ENCODE data around the gene TLR8. TPM values are rescaled to one million over a fixed set of nuclear protein-coding genes. Genes with fewer than 3 reads are reported as not detected.

TLR8 gene
- total and polyA plus RNA-seq, 2 donors from 2014 or later, result 3.1 TPM; not detected in 1

GRCh38 chrX:12892716-12893115 lies 13.7 kb upstream of the TLR8 start:
- Histone ChIP-seq H3K4me1 (ENCODE audit: control insufficient read depth in 2 of 3, insufficient read depth in 2 of 3, low read depth in 1 of 3, low read length in 3 of 3) (no peaks in the 10 kb centered on the region), H3K36me3 (ENCODE audit: control insufficient read depth in 2 of 3, insufficient read depth in 3 of 3, low read length in 3 of 3) (no peaks in the 10 kb centered on the region), H3K27ac (ENCODE audit: low read depth in 2 of 2, low read length in 2 of 2) (no peak overlapping the region), H3K9ac (ENCODE audit: low read length in 3 of 3) (no peak overlapping the region), H3K4me3 (ENCODE audit: low read length in 3 of 3) (no peak overlapping the region), H3K9me3 (ENCODE audit: control insufficient read depth in 2 of 3, insufficient read depth in 1 of 3, low read length in 3 of 3) (no peaks in the 10 kb centered on the region), H3K27me3 (ENCODE audit: control insufficient read depth, insufficient read depth, low read length) (no peaks in the 10 kb centered on the region)
- no peak for TF ChIP-seq CTCF (IDR thresholded peaks at IDR 0.05; ENCODE audit: borderline replicate concordance, extremely low read depth, insufficient read depth)
- DNase-seq (no peak), FAIRE-seq (no peak)
- intact Hi-C loops (cut with DNase I), result loop anchor here (10.0 kb wide), 1 partner anchor 78 kb away; no protein-coding TSS in a partner anchor

GRCh38 chrX:12894074-12895030 lies 12.1 kb upstream of the TLR8 start:
- H3K9ac ChIP-seq (ENCODE audit: low read length in 3 of 3), result no peak overlapping the region
- H3K36me3 ChIP-seq (ENCODE audit: control insufficient read depth in 2 of 3, insufficient read depth in 3 of 3, low read length in 3 of 3), result no peaks in the 10 kb centered on the region
- no peak for FAIRE-seq
- TF ChIP-seq CTCF (IDR thresholded peaks at IDR 0.05; ENCODE audit: borderline replicate concordance, extremely low read depth, insufficient read depth), result peak; percentile 32
- no peak overlapping the region for H3K4me3 ChIP-seq (ENCODE audit: low read length in 3 of 3)
- intact Hi-C loops (cut with DNase I), result loop anchor here (10.0 kb wide), 1 partner anchor 80 kb away; no protein-coding TSS in a partner anchor
- no peaks in the 10 kb centered on the region for H3K4me1 ChIP-seq (ENCODE audit: control insufficient read depth in 2 of 3, insufficient read depth in 2 of 3, low read depth in 1 of 3, low read length in 3 of 3)
- DNase-seq, result peak in 3 of 5 donors; percentile 16 to 42 (median 35)
- H3K27ac ChIP-seq (ENCODE audit: low read depth in 2 of 2, low read length in 2 of 2), result no peak overlapping the region
- no peaks in the 10 kb centered on the region for H3K9me3 ChIP-seq (ENCODE audit: control insufficient read depth in 2 of 3, insufficient read depth in 1 of 3, low read length in 3 of 3)
- no peaks in the 10 kb centered on the region for H3K27me3 ChIP-seq (ENCODE audit: control insufficient read depth, insufficient read depth, low read length)

GRCh38 chrX:12895866-12896265 lies 10.6 kb upstream of the TLR8 start:
- H3K27ac ChIP-seq (ENCODE audit: low read depth in 2 of 2, low read length in 2 of 2), result no peak overlapping the region
- H3K4me1 ChIP-seq (ENCODE audit: control insufficient read depth in 2 of 3, insufficient read depth in 2 of 3, low read depth in 1 of 3, low read length in 3 of 3), result no peaks in the 10 kb centered on the region
- peak; percentile 11 for FAIRE-seq
- TF ChIP-seq CTCF (IDR thresholded peaks at IDR 0.05; ENCODE audit: borderline replicate concordance, extremely low read depth, insufficient read depth), result no peak
- no peak overlapping the region for H3K4me3 ChIP-seq (ENCODE audit: low read length in 3 of 3)
- no peaks in the 10 kb centered on the region for H3K36me3 ChIP-seq (ENCODE audit: control insufficient read depth in 2 of 3, insufficient read depth in 3 of 3, low read length in 3 of 3)
- intact Hi-C loops (cut with DNase I), result loop anchor here (10.0 kb wide), 1 partner anchor 81 kb away; no protein-coding TSS in a partner anchor
- DNase-seq, result no peak
- H3K9me3 ChIP-seq (ENCODE audit: control insufficient read depth in 2 of 3, insufficient read depth in 1 of 3, low read length in 3 of 3), result no peaks in the 10 kb centered on the region
- no peak overlapping the region for H3K9ac ChIP-seq (ENCODE audit: low read length in 3 of 3)
- no peaks in the 10 kb centered on the region for H3K27me3 ChIP-seq (ENCODE audit: control insufficient read depth, insufficient read depth, low read length)
